ENCODE results near the gene ATP1A1.

The ATP1A1 gene

GRCh38 chr1:116333171-116334014 lies 39.7 kb upstream of the ATP1A1 start:
- TF ChIP-seq, protein P1, sequence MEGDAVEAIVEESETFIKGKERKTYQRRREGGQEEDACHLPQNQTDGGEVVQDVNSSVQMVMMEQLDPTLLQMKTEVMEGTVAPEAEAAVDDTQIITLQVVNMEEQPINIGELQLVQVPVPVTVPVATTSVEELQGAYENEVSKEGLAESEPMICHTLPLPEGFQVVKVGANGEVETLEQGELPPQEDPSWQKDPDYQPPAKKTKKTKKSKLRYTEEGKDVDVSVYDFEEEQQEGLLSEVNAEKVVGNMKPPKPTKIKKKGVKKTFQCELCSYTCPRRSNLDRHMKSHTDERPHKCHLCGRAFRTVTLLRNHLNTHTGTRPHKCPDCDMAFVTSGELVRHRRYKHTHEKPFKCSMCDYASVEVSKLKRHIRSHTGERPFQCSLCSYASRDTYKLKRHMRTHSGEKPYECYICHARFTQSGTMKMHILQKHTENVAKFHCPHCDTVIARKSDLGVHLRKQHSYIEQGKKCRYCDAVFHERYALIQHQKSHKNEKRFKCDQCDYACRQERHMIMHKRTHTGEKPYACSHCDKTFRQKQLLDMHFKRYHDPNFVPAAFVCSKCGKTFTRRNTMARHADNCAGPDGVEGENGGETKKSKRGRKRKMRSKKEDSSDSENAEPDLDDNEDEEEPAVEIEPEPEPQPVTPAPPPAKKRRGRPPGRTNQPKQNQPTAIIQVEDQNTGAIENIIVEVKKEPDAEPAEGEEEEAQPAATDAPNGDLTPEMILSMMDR (IDR thresholded peaks at IDR 0.05; ENCODE audit: low read depth, low read length): no peak
- Histone ChIP-seq H3K36me3 (no peaks in the 10 kb centered on the region), H3K27me3 (ENCODE audit: insufficient read depth, low read depth, severe bottlenecking) (no peaks in the 10 kb centered on the region), H3K27ac (no peak overlapping the region), H3K9me3 (ENCODE audit: severe bottlenecking) (no peaks in the 10 kb centered on the region), H3K4me3 (ENCODE audit: low read depth, low read length) (no peak overlapping the region)
- no peak for DNase-seq

DNA sequence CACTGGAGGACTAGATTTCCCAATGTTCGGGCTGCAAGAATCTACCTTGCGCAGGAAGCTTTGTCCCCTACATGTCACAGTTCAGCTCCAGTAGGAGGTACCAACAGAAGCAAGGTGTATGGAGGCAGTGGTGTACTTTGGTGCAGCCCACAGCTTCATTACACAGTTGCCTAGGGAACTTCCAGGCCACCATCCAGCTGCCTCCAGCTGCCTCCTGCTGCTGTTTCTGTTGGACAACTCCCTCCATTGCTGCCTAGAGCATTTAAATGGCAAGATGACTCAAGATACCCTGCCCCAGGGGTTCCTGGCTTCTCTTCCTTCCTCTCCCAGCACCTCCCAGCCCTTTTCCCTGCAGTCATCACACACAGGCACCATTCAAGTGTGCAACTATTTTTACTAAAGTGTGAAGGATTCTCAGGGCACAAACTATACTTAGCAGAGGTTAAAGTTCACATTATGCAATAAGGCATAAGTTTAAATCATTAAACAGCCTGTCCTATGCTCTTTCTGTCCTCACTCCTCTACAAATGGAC lies 39.0 kb upstream of the ATP1A1 start:
- Histone ChIP-seq H3K9me3 (ENCODE audit: severe bottlenecking) (no peaks in the 10 kb centered on the region), H3K27ac (no peak overlapping the region), H3K27me3 (ENCODE audit: insufficient read depth, low read depth, severe bottlenecking) (no peaks in the 10 kb centered on the region), H3K36me3 (no peaks in the 10 kb centered on the region), H3K4me3 (ENCODE audit: low read depth, low read length) (no peak overlapping the region)
- no peak for DNase-seq
- TF ChIP-seq, protein P1 (IDR thresholded peaks at IDR 0.05; ENCODE audit: low read depth, low read length): no peak

DNA sequence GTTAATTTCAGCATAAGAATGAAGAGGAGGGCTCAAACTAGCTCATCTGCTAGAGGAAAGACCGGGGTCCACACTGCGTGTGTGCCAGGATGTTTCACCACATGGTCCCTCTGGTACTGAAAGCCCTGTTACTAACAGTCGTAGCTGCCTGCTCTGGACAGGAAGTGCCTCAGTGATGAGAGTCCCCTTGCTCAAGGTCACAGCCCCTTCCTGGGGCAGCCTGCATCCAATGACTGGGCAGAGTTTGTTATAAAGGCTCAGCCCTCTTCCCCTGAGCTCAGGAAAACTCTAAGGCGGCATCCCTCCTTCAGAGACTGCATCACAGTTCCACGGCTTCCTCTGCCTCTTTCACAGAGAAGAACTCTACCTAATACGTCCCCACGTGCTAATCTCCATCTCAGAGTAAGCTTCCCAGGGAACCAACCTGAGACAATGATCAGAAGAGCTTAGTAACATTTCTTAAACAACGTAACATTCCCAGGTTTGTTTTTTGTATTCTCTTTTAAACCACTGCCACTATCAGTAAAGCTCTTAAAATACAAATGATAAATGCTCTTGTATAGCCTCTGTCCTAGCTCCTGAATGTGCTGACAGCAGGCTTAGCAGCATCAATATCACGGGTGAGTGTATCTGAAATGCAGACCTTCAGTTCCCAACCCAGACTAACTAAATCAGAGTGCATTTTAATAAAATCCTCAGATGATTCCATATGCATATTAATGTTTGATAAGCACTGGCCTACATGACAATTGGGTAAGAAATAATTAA lies 38.0 kb upstream of the ATP1A1 start:
- TF ChIP-seq, protein P1 (IDR thresholded peaks at IDR 0.05; ENCODE audit: low read depth, low read length): no peak
- Histone ChIP-seq H3K27me3 (ENCODE audit: insufficient read depth, low read depth, severe bottlenecking) (no peaks in the 10 kb centered on the region), H3K27ac (no peak overlapping the region)

DNA sequence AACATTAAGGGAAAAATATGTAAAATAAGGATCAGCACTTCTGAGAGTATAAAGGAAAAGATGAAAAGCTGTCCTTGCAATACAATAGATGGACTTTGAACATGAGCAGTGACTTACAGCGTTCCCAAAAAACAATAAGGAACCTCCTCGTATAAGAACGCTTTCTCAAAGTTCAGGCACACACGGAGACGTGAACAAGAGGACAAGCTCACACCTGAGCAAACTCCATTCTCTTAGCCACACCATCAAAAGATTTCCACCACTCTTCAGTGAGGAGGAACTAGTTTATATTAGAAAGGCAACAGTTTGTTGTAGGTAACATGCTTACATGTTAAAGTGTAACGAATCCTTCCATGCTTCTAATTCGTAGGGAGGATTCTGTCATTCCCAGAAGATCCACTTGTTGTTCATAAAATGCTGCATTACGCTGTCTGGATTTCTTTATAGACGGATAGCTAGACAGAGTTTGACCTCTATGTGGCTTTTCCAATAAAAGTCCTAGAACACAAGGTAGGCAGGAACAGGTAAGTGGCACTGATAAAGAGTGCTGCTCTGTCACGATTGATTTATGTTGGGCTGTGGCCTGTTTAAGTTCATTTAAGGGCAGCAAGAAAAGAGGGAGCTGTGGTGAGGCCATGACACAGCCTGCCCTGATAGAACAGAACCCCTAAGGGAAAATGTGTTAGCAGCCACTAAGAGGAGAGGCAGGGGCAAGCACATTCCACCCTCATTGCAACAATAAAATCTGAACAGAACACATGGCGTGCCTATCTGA lies 37.0 kb upstream of the ATP1A1 start:
- H3K36me3 ChIP-seq: no peaks in the 10 kb centered on the region
- no peaks in the 10 kb centered on the region for H3K27me3 ChIP-seq (ENCODE audit: insufficient read depth, low read depth, severe bottlenecking)
- no peaks in the 10 kb centered on the region for H3K9me3 ChIP-seq (ENCODE audit: severe bottlenecking)
- no peak for DNase-seq
- no peak overlapping the region for H3K4me3 ChIP-seq (ENCODE audit: low read depth, low read length)
- TF ChIP-seq, protein P1 (IDR thresholded peaks at IDR 0.05; ENCODE audit: low read depth, low read length): no peak
- H3K27ac ChIP-seq: no peak overlapping the region

More for the DNA sequence above, 38.0 kb upstream of the ATP1A1 start:
- DNase-seq: no peak
- H3K4me3 ChIP-seq (ENCODE audit: low read depth, low read length): no peak overlapping the region
- H3K36me3 ChIP-seq: no peaks in the 10 kb centered on the region
- H3K9me3 ChIP-seq (ENCODE audit: severe bottlenecking): no peaks in the 10 kb centered on the region

DNA sequence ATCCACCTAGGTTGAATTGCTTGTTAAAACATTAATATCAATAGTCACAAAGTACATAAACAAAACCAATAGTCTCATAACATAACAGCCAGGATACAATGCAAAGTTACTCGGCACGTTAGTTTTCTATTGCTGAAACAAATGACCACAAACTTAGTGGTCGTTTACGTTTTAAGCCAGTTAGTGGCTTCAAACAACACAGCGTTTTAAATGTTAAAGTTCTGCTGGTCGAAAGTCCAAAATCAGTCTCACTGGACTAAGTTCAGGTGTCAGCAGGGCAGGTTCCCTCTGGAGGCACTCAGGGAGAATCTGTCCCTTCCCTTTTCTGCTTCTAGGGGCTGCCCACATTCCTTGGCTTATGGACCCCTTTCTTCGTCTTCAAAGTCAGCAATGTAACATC lies 35.6 kb upstream of the ATP1A1 start:
- H3K27me3 ChIP-seq (ENCODE audit: insufficient read depth, low read depth, severe bottlenecking): no peaks in the 10 kb centered on the region
- no peaks in the 10 kb centered on the region for H3K36me3 ChIP-seq
- TF ChIP-seq, protein P1 (IDR thresholded peaks at IDR 0.05; ENCODE audit: low read depth, low read length): no peak
- H3K4me3 ChIP-seq (ENCODE audit: low read depth, low read length): no peak overlapping the region
- no peak for DNase-seq
- no peak overlapping the region for H3K27ac ChIP-seq
- no peaks in the 10 kb centered on the region for H3K9me3 ChIP-seq (ENCODE audit: severe bottlenecking)

All from WERI-Rb-1 (cell line).